HG03135 (cell line): ENCODE measurements around the gene HSPD1.

ENCODE experiments used
- ATAC-seq: cut with Tn5 transposase; IDR thresholded peaks from one replicate; pipeline ENCODE4 v1.9.1; 2021; ENCODE audit warnings: mild to moderate bottlenecking, moderate library complexity; ENCODE audit not compliant: unreplicated experiment

HSPD1 gene

DNA sequence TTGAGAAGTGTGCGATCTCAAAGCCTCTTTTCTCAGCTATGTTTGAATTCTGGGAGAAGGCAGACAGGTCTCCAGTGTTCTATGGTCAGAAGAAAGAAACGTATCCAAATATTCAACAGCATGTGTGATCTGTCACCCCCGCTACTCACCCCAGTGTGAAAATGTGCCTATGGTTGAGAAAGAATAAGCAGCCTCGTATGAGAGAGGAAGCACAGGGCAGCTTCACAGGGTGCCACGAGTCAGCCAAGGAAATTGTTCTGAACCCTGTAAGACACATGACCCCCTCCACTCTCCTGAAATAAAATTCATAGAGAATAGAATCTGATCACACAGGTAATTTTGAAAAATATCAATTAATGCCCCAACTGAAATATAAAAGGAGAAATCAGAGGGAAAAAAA lies 56.8 kb downstream of the HSPD1 start:
- no peak for ATAC-seq

DNA sequence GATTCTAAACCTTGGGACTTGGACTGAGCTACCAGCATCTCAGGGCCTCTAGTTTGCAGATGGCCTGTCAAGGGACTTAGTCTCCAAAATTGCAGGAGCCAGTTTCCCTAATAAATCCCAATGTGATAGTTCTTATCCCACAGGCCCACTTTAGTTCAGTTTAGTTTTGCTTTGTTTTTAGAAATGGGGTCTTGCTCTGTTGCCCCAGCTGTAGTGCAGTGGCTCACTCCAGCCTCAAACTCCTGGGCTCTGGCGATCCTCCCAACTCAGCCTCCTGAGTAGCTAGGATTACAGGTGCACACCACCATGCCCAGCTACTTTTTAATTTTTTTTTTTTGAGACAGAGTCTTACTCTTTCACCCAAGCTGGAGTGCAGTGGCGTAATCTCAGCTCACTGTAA lies 62.3 kb downstream of the HSPD1 start:
- ATAC-seq, result no peak
